ENCODE data around the gene STK17B. TPM values are rescaled to one million over a fixed set of nuclear protein-coding genes. Genes with fewer than 3 reads are reported as not detected.

The STK17B gene
- total RNA-seq, 1 donor from 2014 or later, result 73.9 TPM

- DNase-seq (ENCODE audit: low read depth), result no peak
Measured at GRCh38 chr2:196159221-196159892, 12.0 kb downstream of the STK17B start.

- DNase-seq (ENCODE audit: low read depth), result no peak
Measured at GRCh38 chr2:196155575-196155974, 15.8 kb downstream of the STK17B start.

GRCh38 chr2:196153480-196153879 lies 17.9 kb downstream of the STK17B start:
- no peak for DNase-seq (ENCODE audit: low read depth)

GRCh38 chr2:196149948-196150347 lies 21.4 kb downstream of the STK17B start:
- DNase-seq (ENCODE audit: low read depth), result no peak

GRCh38 chr2:196148736-196149135 lies 22.6 kb downstream of the STK17B start:
- DNase-seq (ENCODE audit: low read depth), result no peak

GRCh38 chr2:196145256-196145655 lies 26.1 kb downstream of the STK17B start:
- no peak for DNase-seq (ENCODE audit: low read depth)

- no peak for DNase-seq (ENCODE audit: low read depth)
Measured at GRCh38 chr2:196144513-196145126, 26.8 kb downstream of the STK17B start.

GRCh38 chr2:196143730-196144131 lies 27.6 kb downstream of the STK17B start:
- no peak for DNase-seq (ENCODE audit: low read depth)

GRCh38 chr2:196142825-196143224 lies 28.6 kb downstream of the STK17B start:
- DNase-seq (ENCODE audit: low read depth), result no peak

- no peak for DNase-seq (ENCODE audit: low read depth)
Measured at GRCh38 chr2:196140213-196140612, 31.2 kb downstream of the STK17B start.

GRCh38 chr2:196137271-196137670 lies 34.1 kb downstream of the STK17B start:
- DNase-seq (ENCODE audit: low read depth), result peak; percentile 56

GRCh38 chr2:196136151-196136550 lies 35.2 kb downstream of the STK17B start:
- no peak for DNase-seq (ENCODE audit: low read depth)

- peak; percentile 53 for DNase-seq (ENCODE audit: low read depth)
Measured at GRCh38 chr2:196131949-196132925, 39.1 kb downstream of the STK17B start.

- peak; percentile 49 for DNase-seq (ENCODE audit: low read depth)
Measured at GRCh38 chr2:196131384-196131937, 39.9 kb downstream of the STK17B start.

GRCh38 chr2:196130039-196130825 lies 41.1 kb downstream of the STK17B start:
- DNase-seq (ENCODE audit: low read depth), result no peak

- no peak for DNase-seq (ENCODE audit: low read depth)
Measured at GRCh38 chr2:196128749-196129148, 42.6 kb downstream of the STK17B start.

- DNase-seq (ENCODE audit: low read depth), result no peak
Measured at GRCh38 chr2:196125596-196125995, 45.8 kb downstream of the STK17B start.

- DNase-seq (ENCODE audit: low read depth), result peak; percentile 32
Measured at GRCh38 chr2:196123679-196124373, 47.6 kb downstream of the STK17B start.

GRCh38 chr2:196119926-196120325 lies 51.5 kb downstream of the STK17B start:
- DNase-seq (ENCODE audit: low read depth), result no peak

- no peak for DNase-seq (ENCODE audit: low read depth)
Measured at GRCh38 chr2:196117214-196117705, 54.1 kb downstream of the STK17B start.

All from myocyte (in vitro differentiated cells).